Mucosa of descending colon (tissue), 3 donors: ENCODE data around the gene PLPP4. TPM values are rescaled to one million over a fixed set of nuclear protein-coding genes. Genes with fewer than 3 reads are reported as not detected.

Source experiments
- ATAC-seq: fragments of 200-7000 bp; cut with Tn5 transposase; one replicate; pipeline ENCODE4 v1.9.1; 2020; ENCODE audit warnings: mild to moderate bottlenecking, moderate library complexity
- DNase-seq, 3 donors: peaks; one replicate each; pipeline ENCODE4 v3.0.0-alpha.2; 2020
- H3K36me3 ChIP-seq: fragments of 200-600 bp; one replicate; pipeline ENCODE4 v1.8.0; 2021; ENCODE audit warnings: low read depth, mild to moderate bottlenecking
- H3K4me1 ChIP-seq: fragments of 200-600 bp; one replicate; pipeline ENCODE4 v1.8.0; 2021; ENCODE audit warnings: low read depth, mild to moderate bottlenecking
- H3K4me3 ChIP-seq: fragments of 200-600 bp; one replicate; pipeline ENCODE4 v1.8.0; 2021; ENCODE audit warnings: mild to moderate bottlenecking
- H3K9me3 ChIP-seq: fragments of 200-600 bp; one replicate; pipeline ENCODE4 v1.8.0; 2021; ENCODE audit warnings: mild to moderate bottlenecking
- intact Hi-C, 2 donors: fragments of 100-400 bp; cut with DNase I in 1 of 2; cut with micrococcal nuclease in 1 of 2; formaldehyde crosslinking; loops; one replicate each; pipeline versions ENCODE4 v1.11.0 to v1.11.1; 2022; cut with DNase I, micrococcal nuclease
- total RNA-seq, 3 donors: library from RNA; stranded (reverse); fragmentation: NEBNext Ultra II Directional in 2 of 3; extraction: Animal tissue kit (Norgen Biotek cat#: 25700) in 2 of 3; gene quantifications; one replicate each; pipeline versions ENCODE4 v1.2.1 to v1.2.4, GENCODE V29; 2021 to 2023
- TF ChIP-seq, protein P1 (sequence below): fragments of 200-600 bp; IDR thresholded peaks from one replicate; pipeline ENCODE4 v1.8.0; 2022; ENCODE audit warnings: antibody characterized with exemption, mild to moderate bottlenecking
- donor health status: DM: no; HTN: no; CAD: no; lungs with moderate emphysema.
- donor health status: DM: no; HTN: no; CAD: no.
- donor health status: DM: no; HTN: yes; CAD: no.

PLPP4 gene
- total RNA-seq, 3 donors from 2014 or later: 2.6 TPM; not detected in 2

DNA sequence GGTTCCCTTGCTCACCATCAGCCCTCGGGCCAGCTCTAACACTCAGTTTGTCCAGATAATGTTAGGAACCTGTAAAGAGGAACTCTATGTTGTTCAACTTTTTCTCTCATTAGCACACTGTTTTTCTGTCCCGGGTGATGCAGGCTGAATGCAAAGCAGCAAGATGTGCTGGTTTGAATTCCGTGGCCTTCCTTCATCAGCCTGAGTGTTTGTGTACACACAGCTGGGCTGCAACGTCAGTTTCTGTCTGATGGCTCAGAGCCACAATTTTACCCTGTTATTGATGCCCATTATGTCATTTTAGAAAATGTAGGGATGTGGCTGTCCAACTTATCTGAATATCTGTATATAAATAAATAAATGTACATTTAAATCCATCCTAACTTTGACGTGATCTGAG, 152.0 kb downstream of the PLPP4 start:
- Histone ChIP-seq H3K36me3 (no peaks in the 10 kb centered on the region), H3K4me3 (no peak overlapping the region), H3K4me1 (no peaks in the 10 kb centered on the region), H3K9me3 (no peaks in the 10 kb centered on the region)
- DNase-seq: no peak
- TF ChIP-seq, protein P1, sequence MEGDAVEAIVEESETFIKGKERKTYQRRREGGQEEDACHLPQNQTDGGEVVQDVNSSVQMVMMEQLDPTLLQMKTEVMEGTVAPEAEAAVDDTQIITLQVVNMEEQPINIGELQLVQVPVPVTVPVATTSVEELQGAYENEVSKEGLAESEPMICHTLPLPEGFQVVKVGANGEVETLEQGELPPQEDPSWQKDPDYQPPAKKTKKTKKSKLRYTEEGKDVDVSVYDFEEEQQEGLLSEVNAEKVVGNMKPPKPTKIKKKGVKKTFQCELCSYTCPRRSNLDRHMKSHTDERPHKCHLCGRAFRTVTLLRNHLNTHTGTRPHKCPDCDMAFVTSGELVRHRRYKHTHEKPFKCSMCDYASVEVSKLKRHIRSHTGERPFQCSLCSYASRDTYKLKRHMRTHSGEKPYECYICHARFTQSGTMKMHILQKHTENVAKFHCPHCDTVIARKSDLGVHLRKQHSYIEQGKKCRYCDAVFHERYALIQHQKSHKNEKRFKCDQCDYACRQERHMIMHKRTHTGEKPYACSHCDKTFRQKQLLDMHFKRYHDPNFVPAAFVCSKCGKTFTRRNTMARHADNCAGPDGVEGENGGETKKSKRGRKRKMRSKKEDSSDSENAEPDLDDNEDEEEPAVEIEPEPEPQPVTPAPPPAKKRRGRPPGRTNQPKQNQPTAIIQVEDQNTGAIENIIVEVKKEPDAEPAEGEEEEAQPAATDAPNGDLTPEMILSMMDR: no peak
- intact Hi-C loops: no loop called here
- no peak for ATAC-seq

DNA sequence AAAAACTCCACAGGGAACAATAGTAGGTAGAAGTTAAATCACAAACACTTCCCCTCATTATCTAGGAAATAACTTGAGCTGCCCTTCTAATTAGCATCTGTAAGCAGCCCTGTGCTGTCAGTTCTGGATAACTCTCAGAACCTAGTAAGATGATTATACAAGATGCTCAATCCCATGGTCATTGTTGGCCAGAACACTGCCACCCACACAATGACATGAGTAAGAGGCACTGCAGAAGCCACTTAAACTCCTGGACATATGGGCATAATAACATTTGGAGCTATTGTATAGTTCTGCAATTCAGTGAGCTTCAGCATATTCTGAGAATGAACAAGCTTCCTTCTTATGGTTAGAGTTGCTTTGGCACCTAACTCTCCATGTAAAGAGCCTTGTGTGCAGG, 153.8 kb downstream of the PLPP4 start:
- no peak for ATAC-seq
- Histone ChIP-seq H3K9me3 (peaks cover 2% of the 10 kb centered on the region), H3K36me3 (no peaks in the 10 kb centered on the region), H3K4me3 (no peak overlapping the region), H3K4me1 (no peaks in the 10 kb centered on the region)
- intact Hi-C loops: no loop called here
- DNase-seq: no peak
- TF ChIP-seq, protein P1: no peak

DNA sequence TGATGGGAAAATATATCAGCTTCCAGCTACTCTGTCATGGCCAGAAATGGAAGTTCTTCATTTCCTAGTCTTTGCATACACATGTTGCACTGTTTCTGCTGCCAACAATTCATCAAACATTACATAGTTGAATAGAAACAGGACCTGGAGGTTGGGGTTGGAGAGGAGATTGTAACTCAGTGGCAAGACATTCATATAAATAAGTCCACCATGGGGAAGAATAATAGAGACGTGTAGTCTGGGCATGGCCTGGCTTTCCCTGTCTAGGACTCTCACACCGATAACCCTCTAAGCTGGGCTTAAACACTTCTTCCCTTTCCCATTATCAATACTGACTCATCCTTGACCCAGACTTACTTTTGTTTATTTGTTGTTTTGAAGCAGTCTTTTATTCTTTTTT, 155.7 kb downstream of the PLPP4 start:
- no peak overlapping the region for H3K4me3 ChIP-seq
- no peaks in the 10 kb centered on the region for H3K36me3 ChIP-seq
- peaks cover 16% of the 10 kb centered on the region for H3K9me3 ChIP-seq
- intact Hi-C loops: no loop called here
- H3K4me1 ChIP-seq: no peaks in the 10 kb centered on the region
- DNase-seq (no peak), ATAC-seq (no peak)
- TF ChIP-seq, protein P1: no peak

DNA sequence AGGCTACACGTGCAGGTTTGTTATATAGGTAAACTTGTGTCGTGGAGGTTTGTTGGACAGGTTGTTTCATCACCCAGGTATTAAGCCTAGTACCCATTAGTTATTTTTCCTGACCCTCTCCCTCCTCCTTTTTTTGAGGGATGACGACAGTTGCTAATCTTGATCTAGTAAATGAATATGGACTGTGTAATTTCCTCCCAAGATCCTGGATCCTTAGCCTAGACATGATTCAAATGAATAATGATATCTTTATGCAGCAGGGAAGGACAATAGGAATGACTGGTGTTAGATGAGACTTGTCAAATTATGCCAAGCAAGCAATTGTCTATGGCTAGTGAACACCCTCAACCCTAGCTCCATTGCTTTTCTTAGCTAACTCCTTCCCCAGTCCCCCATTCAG, 156.2 kb downstream of the PLPP4 start:
- no peaks in the 10 kb centered on the region for H3K4me1 ChIP-seq
- TF ChIP-seq, protein P1: no peak
- no peak overlapping the region for H3K4me3 ChIP-seq
- intact Hi-C loops: no loop called here
- ATAC-seq: no peak
- peaks cover 16% of the 10 kb centered on the region for H3K9me3 ChIP-seq
- no peak for DNase-seq
- no peaks in the 10 kb centered on the region for H3K36me3 ChIP-seq

DNA sequence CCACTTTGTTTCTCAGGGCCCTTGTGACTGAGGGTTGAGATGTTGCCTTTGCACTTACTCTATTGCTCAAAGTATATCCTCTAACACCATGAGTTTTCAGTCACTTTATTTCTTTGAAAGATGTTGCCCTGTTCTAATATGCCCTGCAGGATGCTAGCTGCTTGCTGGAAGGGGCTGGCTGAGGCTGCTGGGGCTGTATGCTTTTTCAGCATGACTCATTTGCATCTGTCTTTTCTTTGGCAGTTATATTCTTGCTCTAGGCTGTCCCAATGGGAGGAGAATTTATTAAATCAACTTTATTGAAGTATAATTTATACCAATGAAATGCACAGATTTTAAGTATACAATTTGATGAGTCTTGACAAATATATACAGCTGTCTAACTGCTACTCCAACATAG, 157.7 kb downstream of the PLPP4 start:
- TF ChIP-seq, protein P1: no peak
- Histone ChIP-seq H3K4me3 (no peak overlapping the region), H3K36me3 (no peaks in the 10 kb centered on the region), H3K4me1 (no peaks in the 10 kb centered on the region), H3K9me3 (peaks cover 16% of the 10 kb centered on the region)
- DNase-seq (no peak), ATAC-seq (no peak)
- intact Hi-C loops: no loop called here

DNA sequence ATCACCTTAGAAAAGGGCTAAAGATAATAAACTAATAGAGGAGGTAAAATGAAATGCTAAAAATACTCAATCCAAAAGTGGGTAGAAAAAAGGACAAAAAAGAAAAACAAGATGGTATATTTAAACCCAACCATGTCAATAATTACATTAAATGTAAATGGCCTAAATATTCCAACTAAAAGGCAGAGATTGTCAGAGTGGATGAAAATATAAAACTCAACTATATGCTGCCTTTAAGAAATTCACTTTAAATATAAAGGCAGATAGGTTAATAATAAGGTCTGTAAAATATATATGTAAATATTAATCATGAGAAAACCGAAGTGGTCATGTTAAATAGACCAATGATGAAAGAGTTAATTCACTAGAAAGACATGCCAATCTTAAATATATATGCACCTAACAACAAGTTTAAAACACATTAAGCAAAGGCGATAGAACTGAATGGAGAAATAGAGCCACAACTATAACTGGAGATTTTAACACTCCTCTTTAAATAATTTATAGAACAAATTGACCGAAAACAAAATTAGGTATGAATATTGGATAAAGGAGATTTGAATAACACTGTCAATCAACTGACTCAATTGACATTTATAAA, 159.4 kb downstream of the PLPP4 start:
- no peaks in the 10 kb centered on the region for H3K4me1 ChIP-seq
- peaks cover 16% of the 10 kb centered on the region for H3K9me3 ChIP-seq
- H3K36me3 ChIP-seq: no peaks in the 10 kb centered on the region
- intact Hi-C loops: no loop called here
- no peak for ATAC-seq
- TF ChIP-seq, protein P1: no peak
- H3K4me3 ChIP-seq: no peak overlapping the region
- DNase-seq: no peak
